Ramos (cell line): ENCODE results near the gene RNU6-9.
"Not testable (repeated sequence)": the region's sequence is repeated elsewhere in the genome, so short reads cannot be mapped to it uniquely, and the experiment has no call there.

Experiments used
- in situ Hi-C: fragments of 300-500 bp; cut with MboI; formaldehyde crosslinking; loops from one replicate; pipeline ENCODE4 v1.14.3; 2022; ENCODE audit warnings: low sequenced_read_pairs; ENCODE audit not compliant: unreplicated experiment

Gene RNU6-9

GRCh38 chr19:891421-892200 is 1.7 kb upstream of the RNU6-9 start:
- in situ Hi-C loops = not testable (repeated sequence)

GRCh38 chr19:892243-892893 is 916 bp upstream of the RNU6-9 start:
- in situ Hi-C loops = no loop called here

GRCh38 chr19:896434-896833 is 3.1 kb downstream of the RNU6-9 start:
- in situ Hi-C loops = no loop called here

- in situ Hi-C loops = no loop called here
Measured at GRCh38 chr19:896999-897398, 3.7 kb downstream of the RNU6-9 start.

GRCh38 chr19:897442-898039 is 4.3 kb downstream of the RNU6-9 start:
- in situ Hi-C loops = no loop called here

GRCh38 chr19:898663-899062 is 5.4 kb downstream of the RNU6-9 start:
- in situ Hi-C loops = no loop called here

- in situ Hi-C loops = no loop called here
Measured at GRCh38 chr19:899336-900042, 6.2 kb downstream of the RNU6-9 start.

- in situ Hi-C loops = no loop called here
Measured at GRCh38 chr19:900043-900301, 6.7 kb downstream of the RNU6-9 start.

- in situ Hi-C loops = no loop called here
Measured at GRCh38 chr19:900302-901111, 7.2 kb downstream of the RNU6-9 start.

GRCh38 chr19:901216-902092 is 8.2 kb downstream of the RNU6-9 start:
- in situ Hi-C loops = no loop called here

GRCh38 chr19:902093-902370 is 8.7 kb downstream of the RNU6-9 start:
- in situ Hi-C loops = no loop called here

- in situ Hi-C loops = no loop called here
Measured at GRCh38 chr19:902446-903226, 9.4 kb downstream of the RNU6-9 start.

- in situ Hi-C loops = no loop called here
Measured at GRCh38 chr19:903266-903797, 10.0 kb downstream of the RNU6-9 start.

- in situ Hi-C loops = no loop called here
Measured at GRCh38 chr19:904545-904944, 11.3 kb downstream of the RNU6-9 start.

- in situ Hi-C loops = no loop called here
Measured at GRCh38 chr19:906480-906879, 13.2 kb downstream of the RNU6-9 start.

GRCh38 chr19:907183-907853 is 14.0 kb downstream of the RNU6-9 start:
- in situ Hi-C loops = no loop called here

GRCh38 chr19:911197-912033 is 18.1 kb downstream of the RNU6-9 start:
- in situ Hi-C loops = no loop called here
